ENCODE measurements around the gene AMBRA1. TPM values are rescaled to one million over a fixed set of nuclear protein-coding genes. Genes with fewer than 3 reads are reported as not detected.
A peak's percentile ranks its signal among the peaks of the same experiment; 100 is the strongest.

AMBRA1 gene
- total RNA-seq, 1 donor from 2014 or later = 45.3 TPM

GRCh38 chr11:46555267-46556054 is 38.4 kb downstream of the AMBRA1 start:
- Mint-ChIP-seq H3K27ac (no peak overlapping the region), H3K9me3 (ENCODE audit: low read depth) (no peaks in the 10 kb centered on the region)
- no peak for TF ChIP-seq CTCF (IDR thresholded peaks at IDR 0.05; ENCODE audit: unreplicated experiment)

GRCh38 chr11:46554213-46555147 is 39.3 kb downstream of the AMBRA1 start:
- no peak for DNase-seq (ENCODE audit: low spot score, unreplicated experiment)
- peaks cover 1% of the 10 kb centered on the region for H3K36me3 Mint-ChIP-seq (ENCODE audit: insufficient read depth)
- peaks cover 33% of the 10 kb centered on the region for H3K4me1 Mint-ChIP-seq (ENCODE audit: low read depth)

More at GRCh38 chr11:46555267-46556054, 38.4 kb downstream of the AMBRA1 start:
- peaks cover 1% of the 10 kb centered on the region for H3K36me3 Mint-ChIP-seq (ENCODE audit: insufficient read depth)
- DNase-seq (ENCODE audit: low spot score, unreplicated experiment) = no peak
- no peaks in the 10 kb centered on the region for H3K27me3 Mint-ChIP-seq
- H3K4me3 Mint-ChIP-seq (ENCODE audit: low read depth) = no peak overlapping the region
- H3K4me1 Mint-ChIP-seq (ENCODE audit: low read depth) = peaks cover 42% of the 10 kb centered on the region

GRCh38 chr11:46553814-46554212 is 40.0 kb downstream of the AMBRA1 start:
- no peaks in the 10 kb centered on the region for H3K27me3 Mint-ChIP-seq
- H3K4me3 Mint-ChIP-seq (ENCODE audit: low read depth) = no peak overlapping the region
- no peak for TF ChIP-seq CTCF (IDR thresholded peaks at IDR 0.05; ENCODE audit: unreplicated experiment)
- no peak for DNase-seq (ENCODE audit: low spot score, unreplicated experiment)
- H3K9me3 Mint-ChIP-seq (ENCODE audit: low read depth) = no peaks in the 10 kb centered on the region
- peaks cover 1% of the 10 kb centered on the region for H3K36me3 Mint-ChIP-seq (ENCODE audit: insufficient read depth)
- H3K27ac Mint-ChIP-seq = peak overlapping the region; percentile 95
- peaks cover 29% of the 10 kb centered on the region for H3K4me1 Mint-ChIP-seq (ENCODE audit: low read depth)

More at GRCh38 chr11:46554213-46555147, 39.3 kb downstream of the AMBRA1 start:
- H3K27ac Mint-ChIP-seq = peak overlapping the region; percentile 95
- H3K27me3 Mint-ChIP-seq = no peaks in the 10 kb centered on the region
- peak overlapping the region; percentile 2 for H3K4me3 Mint-ChIP-seq (ENCODE audit: low read depth)
- H3K9me3 Mint-ChIP-seq (ENCODE audit: low read depth) = no peaks in the 10 kb centered on the region
- TF ChIP-seq CTCF (IDR thresholded peaks at IDR 0.05; ENCODE audit: unreplicated experiment) = no peak

GRCh38 chr11:46551261-46551660 is 42.6 kb downstream of the AMBRA1 start:
- H3K27ac Mint-ChIP-seq = no peak overlapping the region
- H3K36me3 Mint-ChIP-seq (ENCODE audit: insufficient read depth) = peaks cover 3% of the 10 kb centered on the region
- no peaks in the 10 kb centered on the region for H3K9me3 Mint-ChIP-seq (ENCODE audit: low read depth)
- no peaks in the 10 kb centered on the region for H3K27me3 Mint-ChIP-seq
- no peak for DNase-seq (ENCODE audit: low spot score, unreplicated experiment)
- TF ChIP-seq CTCF (IDR thresholded peaks at IDR 0.05; ENCODE audit: unreplicated experiment) = no peak
- peaks cover 29% of the 10 kb centered on the region for H3K4me1 Mint-ChIP-seq (ENCODE audit: low read depth)
- H3K4me3 Mint-ChIP-seq (ENCODE audit: low read depth) = no peak overlapping the region

GRCh38 chr11:46547579-46547978 is 46.2 kb downstream of the AMBRA1 start:
- H3K27ac Mint-ChIP-seq = no peak overlapping the region
- DNase-seq (ENCODE audit: low spot score, unreplicated experiment) = no peak
- H3K9me3 Mint-ChIP-seq (ENCODE audit: low read depth) = no peaks in the 10 kb centered on the region
- H3K4me1 Mint-ChIP-seq (ENCODE audit: low read depth) = peaks cover 6% of the 10 kb centered on the region
- TF ChIP-seq CTCF (IDR thresholded peaks at IDR 0.05; ENCODE audit: unreplicated experiment) = no peak
- H3K4me3 Mint-ChIP-seq (ENCODE audit: low read depth) = no peak overlapping the region
- H3K36me3 Mint-ChIP-seq (ENCODE audit: insufficient read depth) = peaks cover 16% of the 10 kb centered on the region
- no peaks in the 10 kb centered on the region for H3K27me3 Mint-ChIP-seq

All from progenitor cell of endocrine pancreas (in vitro differentiated cells).